ENCODE results near the gene PLCH1. TPM values are rescaled to one million over a fixed set of nuclear protein-coding genes. Genes with fewer than 3 reads are reported as not detected.

Gene PLCH1
- total and polyA plus RNA-seq, 2 donors (not counting 1 experiment from before 2014, with no cell fraction given) = under 0.01 to 0.03 TPM

DNA sequence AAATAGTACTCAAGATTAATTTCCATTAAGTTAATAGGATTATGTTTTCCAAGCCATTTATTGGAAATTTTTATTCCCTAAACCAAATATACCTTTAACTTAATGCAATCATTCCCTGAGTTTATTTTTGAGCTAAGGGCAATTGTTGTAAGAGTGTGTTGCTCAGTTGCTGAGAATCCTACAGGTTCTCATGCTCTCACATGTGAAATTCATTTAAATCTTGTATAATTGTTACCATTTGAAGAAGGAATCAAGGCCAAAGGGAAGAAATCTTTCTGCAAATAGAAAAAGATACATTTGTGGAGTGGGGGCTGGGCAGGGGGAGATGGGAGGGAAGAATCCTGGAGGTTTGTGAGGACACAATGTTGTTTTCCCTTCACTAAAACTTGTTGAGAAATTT lies 248.7 kb downstream of the PLCH1 start:
- no peaks in the 10 kb centered on the region for H3K79me2 ChIP-seq (ENCODE audit: control insufficient read depth, insufficient read depth, low read length)
- no peaks in the 10 kb centered on the region for H4K20me1 ChIP-seq (ENCODE audit: control insufficient read depth, extremely low read depth, insufficient read depth, low read length)
- DNase-seq (ENCODE audit: low read depth in 2 of 2) = no peak
- H2AFZ ChIP-seq (ENCODE audit: low read length) = no peak overlapping the region
- no peaks in the 10 kb centered on the region for H3K4me1 ChIP-seq (ENCODE audit: control insufficient read depth, extremely low read depth, insufficient read depth, low read length)
- H3K9me3 ChIP-seq (ENCODE audit: control insufficient read depth, insufficient read depth, low read depth, low read length) = no peaks in the 10 kb centered on the region
- H3K9ac ChIP-seq (ENCODE audit: insufficient read depth, low read length) = no peak overlapping the region
- H3K36me3 ChIP-seq (ENCODE audit: control insufficient read depth, insufficient read depth, low read length) = no peaks in the 10 kb centered on the region
- TF ChIP-seq CTCF (conservative IDR thresholded peaks at IDR 0.05 in 1 of 2, IDR thresholded peaks at IDR 0.05 in 1 of 2; ENCODE audit: low read depth in 1 of 2, low read length in 2 of 2) (no peak), EZH2 (IDR thresholded peaks at IDR 0.05; ENCODE audit: low read length, missing control alignments) (no peak)
- H3K4me2 ChIP-seq (ENCODE audit: extremely low read depth, insufficient read depth, low read length) = no peak overlapping the region
- no peak overlapping the region for H3K27ac ChIP-seq (ENCODE audit: insufficient read depth, low read length)
- H3K4me3 ChIP-seq (replicated peaks in 1 of 4; ENCODE audit: control extremely low read depth in 1 of 4, insufficient read depth in 1 of 4, low read depth in 3 of 4, low read length in 4 of 4) = no peak overlapping the region
- H3K27me3 ChIP-seq (ENCODE audit: control insufficient read depth, insufficient read depth, low read length) = no peaks in the 10 kb centered on the region

- no peak overlapping the region for H2AFZ ChIP-seq (ENCODE audit: low read length)
- H3K4me3 ChIP-seq (replicated peaks in 1 of 4; ENCODE audit: control extremely low read depth in 1 of 4, insufficient read depth in 1 of 4, low read depth in 3 of 4, low read length in 4 of 4) = no peak overlapping the region
- H3K36me3 ChIP-seq (ENCODE audit: control insufficient read depth, insufficient read depth, low read length) = no peaks in the 10 kb centered on the region
- TF ChIP-seq CTCF (conservative IDR thresholded peaks at IDR 0.05 in 1 of 2, IDR thresholded peaks at IDR 0.05 in 1 of 2; ENCODE audit: low read depth in 1 of 2, low read length in 2 of 2) (no peak), EZH2 (IDR thresholded peaks at IDR 0.05; ENCODE audit: low read length, missing control alignments) (no peak)
- H3K27ac ChIP-seq (ENCODE audit: insufficient read depth, low read length) = no peak overlapping the region
- H3K4me1 ChIP-seq (ENCODE audit: control insufficient read depth, extremely low read depth, insufficient read depth, low read length) = no peaks in the 10 kb centered on the region
- H3K9ac ChIP-seq (ENCODE audit: insufficient read depth, low read length) = no peak overlapping the region
- H4K20me1 ChIP-seq (ENCODE audit: control insufficient read depth, extremely low read depth, insufficient read depth, low read length) = no peaks in the 10 kb centered on the region
- no peaks in the 10 kb centered on the region for H3K27me3 ChIP-seq (ENCODE audit: control insufficient read depth, insufficient read depth, low read length)
- H3K79me2 ChIP-seq (ENCODE audit: control insufficient read depth, insufficient read depth, low read length) = no peaks in the 10 kb centered on the region
- H3K9me3 ChIP-seq (ENCODE audit: control insufficient read depth, insufficient read depth, low read depth, low read length) = no peaks in the 10 kb centered on the region
- H3K4me2 ChIP-seq (ENCODE audit: extremely low read depth, insufficient read depth, low read length) = no peak overlapping the region
- peak; percentile 14 to 52 for DNase-seq (ENCODE audit: low read depth in 2 of 2)
Observed at GRCh38 chr3:155495387-155495786, 249.5 kb downstream of the PLCH1 start.

- H3K27me3 ChIP-seq (ENCODE audit: control insufficient read depth, insufficient read depth, low read length) = no peaks in the 10 kb centered on the region
- TF ChIP-seq EZH2 (IDR thresholded peaks at IDR 0.05; ENCODE audit: low read length, missing control alignments) (no peak), CTCF (conservative IDR thresholded peaks at IDR 0.05 in 1 of 2, IDR thresholded peaks at IDR 0.05 in 1 of 2; ENCODE audit: low read depth in 1 of 2, low read length in 2 of 2) (no peak)
- H3K9me3 ChIP-seq (ENCODE audit: control insufficient read depth, insufficient read depth, low read depth, low read length) = no peaks in the 10 kb centered on the region
- no peaks in the 10 kb centered on the region for H3K79me2 ChIP-seq (ENCODE audit: control insufficient read depth, insufficient read depth, low read length)
- no peak overlapping the region for H3K4me3 ChIP-seq (replicated peaks in 1 of 4; ENCODE audit: control extremely low read depth in 1 of 4, insufficient read depth in 1 of 4, low read depth in 3 of 4, low read length in 4 of 4)
- H3K27ac ChIP-seq (ENCODE audit: insufficient read depth, low read length) = no peak overlapping the region
- H3K4me2 ChIP-seq (ENCODE audit: extremely low read depth, insufficient read depth, low read length) = no peak overlapping the region
- no peak overlapping the region for H3K9ac ChIP-seq (ENCODE audit: insufficient read depth, low read length)
- H3K4me1 ChIP-seq (ENCODE audit: control insufficient read depth, extremely low read depth, insufficient read depth, low read length) = no peaks in the 10 kb centered on the region
- no peaks in the 10 kb centered on the region for H4K20me1 ChIP-seq (ENCODE audit: control insufficient read depth, extremely low read depth, insufficient read depth, low read length)
- H2AFZ ChIP-seq (ENCODE audit: low read length) = no peak overlapping the region
- no peak for DNase-seq (ENCODE audit: low read depth in 2 of 2)
- H3K36me3 ChIP-seq (ENCODE audit: control insufficient read depth, insufficient read depth, low read length) = no peaks in the 10 kb centered on the region
Observed at GRCh38 chr3:155494332-155494731, 250.5 kb downstream of the PLCH1 start.
